GM21825 (cell line): ENCODE data around the gene C1QTNF6.

Experiments used
- ATAC-seq: cut with Tn5 transposase; IDR thresholded peaks from one replicate; pipeline ENCODE4 v1.9.1; 2021; ENCODE audit warnings: mild to moderate bottlenecking, moderate library complexity; ENCODE audit not compliant: unreplicated experiment

Gene C1QTNF6

DNA sequence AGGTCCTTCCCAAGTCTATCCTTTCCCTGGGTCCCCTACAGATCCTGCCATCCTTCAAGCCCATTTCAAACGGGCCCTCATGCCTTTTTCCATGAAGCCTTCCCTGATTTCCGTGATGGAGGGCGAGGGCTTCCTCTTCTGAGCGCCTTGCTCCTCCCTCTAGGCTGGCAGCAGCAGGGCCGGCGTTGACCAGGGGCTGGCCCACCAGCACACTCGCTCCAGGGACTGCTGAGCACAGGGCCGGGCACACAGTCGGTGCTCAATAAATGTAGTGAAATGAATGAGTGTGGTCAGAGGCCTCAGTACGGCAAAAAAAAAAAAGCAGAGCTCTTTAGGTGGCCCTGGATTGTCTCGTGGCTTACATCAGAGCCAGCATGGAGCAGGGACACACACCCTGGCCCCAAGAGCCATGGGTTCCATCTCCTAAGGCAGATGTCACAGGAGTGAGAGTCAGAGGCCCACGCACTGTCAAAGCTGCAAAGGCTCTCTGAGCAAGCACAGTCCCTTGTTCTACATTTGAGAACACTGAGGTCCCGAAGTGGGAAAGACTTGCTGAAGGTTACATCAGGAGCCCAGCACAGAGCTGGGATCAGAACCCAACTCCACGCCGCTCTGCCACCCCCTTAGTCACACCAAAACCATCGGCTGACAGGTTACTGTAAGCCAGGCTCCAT is 41.4 kb downstream of the C1QTNF6 start:
- ATAC-seq, result no peak

DNA sequence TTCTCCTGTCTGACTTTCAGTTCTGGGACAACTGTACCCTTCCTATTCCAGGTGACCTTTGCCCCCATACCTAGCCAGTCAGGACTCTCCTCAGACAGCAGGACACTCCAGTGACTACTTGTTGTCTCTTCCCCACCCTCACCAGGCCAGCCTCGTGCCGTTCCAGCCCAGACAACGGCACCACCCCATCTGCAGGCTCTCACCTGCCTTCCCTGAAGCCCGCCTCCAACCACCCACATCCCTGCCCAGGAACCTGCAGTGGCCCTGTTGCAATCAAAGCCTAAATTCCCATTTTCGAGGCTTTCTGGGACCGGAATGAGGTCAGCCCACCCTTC is 42.0 kb downstream of the C1QTNF6 start:
- no peak for ATAC-seq

DNA sequence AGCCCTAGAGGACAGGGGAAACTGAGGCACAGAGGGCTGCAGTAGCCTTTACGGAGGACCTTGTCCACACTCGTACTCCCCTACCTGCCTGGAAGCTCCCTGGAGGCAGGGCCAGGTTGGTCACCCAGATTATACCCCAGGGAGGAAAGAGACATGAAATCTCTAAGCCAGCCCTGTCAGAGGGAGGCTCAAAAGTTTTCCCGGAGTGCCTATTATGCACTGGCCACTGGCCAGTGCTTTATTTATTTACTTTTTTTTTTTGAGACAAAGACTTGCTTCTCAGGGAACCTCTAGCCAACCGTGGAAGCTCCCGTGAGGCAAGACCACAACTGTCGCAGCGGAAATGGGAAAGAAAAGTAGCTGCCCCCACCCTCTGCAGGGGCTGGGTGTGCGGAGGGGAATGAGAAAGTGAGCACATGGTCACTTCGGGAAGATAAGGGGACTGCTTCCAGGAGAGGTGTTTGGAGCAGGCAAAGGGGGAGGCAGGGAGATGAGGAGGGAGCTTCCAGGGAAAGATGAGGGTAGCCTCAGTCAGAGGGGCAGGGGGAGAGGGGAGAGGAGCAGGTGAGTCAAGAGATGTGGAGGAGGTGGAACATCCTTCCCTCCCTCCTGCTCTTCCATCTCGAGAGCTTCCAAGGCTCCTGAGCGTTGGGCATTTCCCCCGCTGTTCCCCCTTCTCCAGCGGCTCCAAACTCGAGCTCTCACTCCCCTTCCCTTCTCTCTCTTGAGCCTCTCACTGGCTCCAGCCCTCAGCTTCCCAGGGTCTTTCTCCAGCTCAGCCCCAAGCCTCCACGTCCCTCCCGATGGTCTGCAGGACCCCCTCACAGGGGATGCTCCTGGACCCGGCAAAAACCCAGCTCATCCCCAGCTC is 42.6 kb downstream of the C1QTNF6 start:
- ATAC-seq, result no peak

DNA sequence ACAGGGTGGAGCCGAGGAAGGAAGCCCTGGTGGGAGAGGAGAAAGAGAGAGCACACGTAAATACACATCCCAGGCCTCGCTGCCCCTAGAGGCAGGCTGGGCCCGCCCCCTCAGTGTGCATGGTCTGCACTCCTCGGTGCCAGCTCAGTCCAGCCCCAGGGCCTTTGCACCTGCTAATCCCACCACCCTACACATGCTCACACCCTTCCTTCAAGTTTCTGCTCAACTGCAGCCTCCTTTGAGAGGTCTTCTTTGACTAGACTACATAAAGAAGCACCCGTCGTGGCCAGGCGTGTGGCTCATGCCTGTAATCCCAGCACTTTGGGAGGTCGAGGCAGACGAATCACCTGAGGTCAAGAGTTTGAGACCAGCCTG is 43.9 kb downstream of the C1QTNF6 start:
- no peak for ATAC-seq

DNA sequence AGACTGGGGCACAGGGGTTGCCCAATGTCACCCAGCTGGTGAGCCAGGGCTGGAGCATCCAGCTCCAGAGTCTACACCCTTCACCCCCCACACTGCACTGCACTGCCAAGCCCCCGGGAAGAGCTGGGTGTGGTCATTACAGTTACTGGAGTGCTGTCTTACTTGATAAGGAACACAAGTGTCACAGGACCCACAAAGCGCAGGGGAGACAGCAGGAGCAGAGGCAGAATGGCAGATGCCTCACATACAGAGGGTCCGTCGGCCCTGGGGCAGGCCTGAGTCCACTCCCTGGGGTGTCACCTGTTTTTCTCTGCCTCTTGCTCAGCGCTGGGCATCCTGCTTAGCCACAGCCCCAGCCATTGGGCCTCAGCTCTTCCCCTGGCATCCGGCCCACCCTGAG is 46.1 kb downstream of the C1QTNF6 start:
- no peak for ATAC-seq

DNA sequence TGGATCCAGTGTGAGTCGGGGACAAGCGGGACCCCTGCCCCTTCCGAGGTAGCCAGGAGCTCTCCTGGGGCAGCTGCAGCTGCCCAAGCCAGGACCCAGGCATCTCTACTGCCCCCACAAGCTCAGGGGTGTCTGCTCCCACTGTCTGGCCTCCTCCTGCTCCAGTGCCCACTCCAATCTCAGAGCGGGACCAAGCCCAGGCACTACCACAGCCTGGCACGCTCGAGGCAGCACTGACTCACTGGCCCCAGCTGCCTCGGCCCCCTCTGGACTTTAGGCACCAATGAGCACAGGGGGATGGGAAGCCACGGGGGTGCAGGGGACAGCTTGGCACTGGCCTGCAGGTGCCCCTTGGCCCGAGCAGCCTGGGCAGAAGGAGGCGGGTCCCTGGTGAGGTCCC is 46.6 kb downstream of the C1QTNF6 start:
- no peak for ATAC-seq

DNA sequence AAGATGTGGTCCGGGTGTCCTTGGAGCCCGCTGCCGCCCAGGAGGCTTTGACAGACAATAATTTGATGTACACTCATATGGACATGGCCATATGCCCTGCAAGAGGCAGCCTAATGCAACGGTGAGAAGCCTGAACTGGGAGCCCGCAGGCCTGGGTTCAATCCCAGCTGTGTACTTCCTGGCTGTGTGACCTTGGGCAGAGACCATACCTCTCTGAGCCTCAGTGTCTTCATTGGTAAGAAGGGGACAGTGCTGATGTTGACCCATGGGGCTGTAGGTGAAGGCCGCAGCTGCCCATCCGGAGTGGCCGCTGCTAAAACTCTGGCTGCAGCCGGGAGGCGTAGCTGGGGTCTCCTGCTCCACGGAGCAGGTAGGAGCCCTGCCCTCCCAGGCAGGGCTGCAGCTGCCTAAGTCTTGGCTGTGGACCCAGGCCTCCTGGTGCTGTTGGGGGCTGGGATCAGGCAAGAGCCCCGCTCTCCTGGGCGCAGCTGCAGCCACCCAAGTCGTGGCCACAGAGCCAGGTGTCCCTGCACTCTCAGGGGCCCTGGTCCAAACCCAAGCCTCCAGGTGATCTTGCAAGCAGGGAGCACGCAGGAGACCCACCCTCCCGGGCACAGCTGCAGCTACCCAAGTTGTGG is 47.2 kb downstream of the C1QTNF6 start:
- no peak for ATAC-seq

DNA sequence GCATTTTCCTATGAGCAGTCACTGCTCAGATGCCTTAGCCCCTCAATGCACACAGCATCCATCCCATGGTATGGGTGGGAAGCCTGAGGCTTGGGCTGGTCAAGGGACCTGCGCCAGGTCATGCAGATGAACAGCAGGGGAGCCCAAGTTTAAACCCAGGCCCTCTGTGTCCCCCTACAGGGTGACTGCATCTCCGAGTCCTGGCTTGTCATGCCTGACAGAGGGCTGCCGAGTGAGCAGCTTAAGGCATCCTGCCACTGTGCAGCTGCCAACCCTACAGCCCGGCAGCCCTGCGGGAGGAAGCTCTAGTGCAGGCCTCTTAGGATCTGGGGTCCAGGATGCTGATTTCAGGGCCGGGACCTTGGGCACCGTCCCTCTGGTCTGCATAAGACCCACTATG is 48.3 kb downstream of the C1QTNF6 start:
- no peak for ATAC-seq

DNA sequence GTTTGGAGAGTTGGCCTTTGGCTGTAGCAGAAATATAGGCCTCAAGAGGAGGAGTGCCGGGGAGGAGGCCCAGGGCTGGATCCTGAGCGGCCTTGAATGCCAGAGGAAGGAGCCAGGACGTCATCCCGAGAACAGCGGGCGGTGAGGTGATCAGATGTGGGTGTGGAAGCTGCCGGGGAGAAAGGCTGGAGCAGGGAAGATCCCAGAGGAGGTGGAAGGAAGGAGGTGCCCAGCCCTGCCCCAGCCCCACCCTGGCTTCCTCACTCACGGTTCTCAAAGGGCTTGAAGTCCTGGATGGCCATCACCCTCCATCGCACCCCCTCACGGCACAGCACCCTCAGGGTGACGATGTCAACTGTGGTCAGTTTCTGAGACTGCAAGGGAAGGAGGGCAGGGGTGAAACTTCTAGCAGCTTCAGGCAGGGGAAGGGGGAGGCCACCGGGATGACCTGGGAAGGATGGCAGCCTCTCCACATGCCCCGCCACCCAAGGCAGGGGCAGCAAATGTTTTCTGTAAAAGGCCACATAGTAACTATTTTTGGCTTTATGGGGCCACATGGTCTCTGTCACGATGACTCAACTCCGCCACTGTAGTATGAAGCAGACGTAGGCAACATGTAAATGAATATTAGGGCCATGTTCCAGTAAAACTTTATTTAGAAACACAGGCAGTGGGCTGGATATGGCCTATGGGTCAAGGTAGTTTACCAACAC is 49.0 kb downstream of the C1QTNF6 start:
- ATAC-seq, result no peak

DNA sequence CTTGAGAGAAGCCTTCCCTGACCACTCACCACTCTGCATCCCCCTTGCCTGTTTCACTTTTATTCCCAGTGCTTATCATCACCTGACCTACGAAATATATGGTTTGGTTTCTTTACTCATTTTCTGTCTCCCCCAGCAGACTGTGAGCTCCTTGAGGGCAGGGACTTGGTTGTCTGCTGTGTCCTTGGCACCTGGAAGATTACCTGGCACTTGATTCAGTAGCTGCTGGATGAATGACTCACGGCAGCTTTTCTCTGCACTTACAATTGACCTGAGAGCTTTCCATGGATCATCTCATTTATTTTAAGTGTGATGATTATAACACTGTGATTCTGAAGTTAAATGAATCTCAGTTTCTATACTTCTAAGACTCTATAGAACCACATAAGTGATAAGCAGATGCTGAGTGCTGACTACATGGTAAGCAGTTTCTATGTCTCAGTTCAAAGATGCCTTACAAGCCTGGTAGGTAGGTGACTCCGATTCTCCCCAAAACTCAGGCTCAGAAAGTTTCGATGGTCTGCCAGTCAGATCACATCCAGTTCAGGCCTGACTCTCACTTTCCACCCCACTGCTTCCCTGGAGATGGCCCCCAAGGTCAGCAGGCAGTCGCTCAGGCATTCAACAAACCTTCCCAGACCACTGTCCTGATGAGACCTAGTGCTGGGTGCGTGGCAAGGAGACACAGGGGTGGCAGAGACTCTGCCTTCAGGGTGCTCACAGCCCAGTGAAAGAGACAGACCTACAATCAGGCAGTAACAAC is 50.0 kb downstream of the C1QTNF6 start:
- no peak for ATAC-seq

DNA sequence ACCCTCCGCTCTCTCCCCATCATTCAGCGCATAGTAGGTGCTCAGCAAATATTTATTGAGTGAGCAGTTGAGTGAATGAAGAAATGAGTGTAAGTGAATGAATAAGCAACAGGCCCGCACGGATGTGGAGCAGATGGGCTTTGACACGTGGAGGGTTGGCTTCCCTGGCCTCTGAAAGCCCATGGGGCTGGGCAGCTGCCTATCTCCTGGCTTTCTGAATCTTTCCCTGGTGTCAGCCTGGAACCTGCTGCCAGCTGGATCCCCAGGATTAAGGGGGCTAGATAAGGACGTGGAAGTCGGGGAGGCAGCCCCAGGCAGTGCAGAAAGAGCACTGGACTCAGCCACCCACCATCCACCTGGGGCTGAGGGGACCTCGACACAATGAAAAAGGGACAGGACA is 50.9 kb downstream of the C1QTNF6 start:
- no peak for ATAC-seq

DNA sequence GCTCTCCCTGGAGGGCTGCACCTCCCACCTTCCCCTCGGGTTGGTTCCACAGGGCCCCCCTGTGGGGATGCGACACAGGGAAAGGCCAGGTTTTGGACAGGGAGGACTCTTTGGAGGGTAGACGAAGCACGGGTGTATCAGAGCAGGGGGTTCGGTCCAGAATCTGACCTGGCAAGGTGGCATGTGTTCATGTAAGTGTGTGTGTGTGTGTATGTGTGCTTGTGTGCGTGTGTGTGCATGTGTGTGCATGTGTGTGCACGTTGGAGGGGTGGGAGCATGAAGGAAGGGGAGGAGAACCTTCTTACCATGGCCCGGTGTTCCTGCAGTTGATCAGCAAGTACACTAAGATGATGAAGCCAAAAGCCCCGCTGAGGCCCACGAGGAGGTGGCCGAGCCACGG is 53.0 kb downstream of the C1QTNF6 start:
- no peak for ATAC-seq

DNA sequence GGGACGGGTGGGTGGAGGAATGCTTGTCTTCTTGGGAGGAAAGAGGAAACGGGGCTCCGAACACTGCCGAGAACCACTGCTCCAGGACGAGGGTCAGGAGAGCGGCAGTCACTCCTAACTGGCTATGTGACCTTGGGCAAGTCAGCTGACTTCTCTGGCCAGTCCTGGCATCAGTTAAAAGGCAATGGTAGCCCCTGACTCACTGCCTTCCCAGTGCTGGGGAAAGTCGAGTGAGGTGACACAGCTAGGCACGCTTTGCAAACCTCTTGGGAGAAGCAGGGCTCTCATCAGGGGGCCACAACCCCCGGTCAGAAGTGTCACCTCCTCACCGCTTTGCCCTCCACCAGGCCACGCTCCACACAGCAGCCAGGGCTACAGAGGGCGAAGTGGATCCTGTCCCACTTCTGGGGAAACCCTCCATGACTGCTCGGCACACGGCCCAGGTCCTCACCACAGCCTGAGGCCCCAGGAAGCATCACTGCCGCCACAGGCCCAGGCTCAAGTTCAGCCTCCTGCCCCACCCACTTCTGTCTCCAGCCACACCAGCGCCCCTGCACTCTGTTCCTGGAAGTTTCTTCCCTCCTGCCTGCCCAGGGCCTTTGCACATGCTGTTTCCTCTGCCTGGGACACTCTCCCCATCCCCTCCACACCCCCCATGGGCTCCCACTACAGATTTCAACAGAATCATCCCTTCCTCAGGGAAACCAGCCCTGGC is 54.6 kb downstream of the C1QTNF6 start:
- no peak for ATAC-seq

DNA sequence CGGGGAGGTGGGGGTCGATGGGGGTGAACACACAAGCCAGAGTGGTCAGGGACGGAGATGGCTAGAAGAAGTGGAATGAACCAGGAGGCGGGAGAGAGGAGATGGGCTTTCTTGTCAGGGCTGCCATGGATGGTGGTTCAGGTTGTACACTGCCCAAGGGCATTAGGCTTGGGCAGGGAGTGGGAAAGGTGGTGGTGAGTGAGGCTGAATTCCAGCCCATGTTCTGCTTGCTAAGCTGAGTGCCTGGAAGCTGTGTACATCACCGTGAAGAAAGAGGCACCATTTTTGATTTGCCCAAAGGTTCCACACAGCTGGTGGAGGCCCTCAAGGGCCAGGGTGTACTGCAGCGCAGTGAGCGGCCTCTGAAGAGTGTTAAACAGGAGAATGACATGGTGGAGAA is 55.3 kb downstream of the C1QTNF6 start:
- ATAC-seq, result no peak
